B cell (primary cell): ENCODE measurements around the gene VWA8. TPM values are rescaled to one million over a fixed set of nuclear protein-coding genes. Genes with fewer than 3 reads are reported as not detected.

Experiments
- ATAC-seq: fragments of 200-7000 bp; cut with Tn5 transposase; one replicate; pipeline ENCODE4 v1.10.0; 2021; ENCODE audit warnings: low read depth, mild to moderate bottlenecking, moderate number of reproducible peaks, moderate library complexity
- CTCF ChIA-PET: fragments of 350-600 bp; sonication (Branson Sonifier 250); formaldehyde crosslinking; loops from one replicate; lab custom pipeline; 2021; ENCODE audit warnings: antibody characterized with exemption, inconsistent platforms; lab: Charles Lee
- POLR2A ChIA-PET: fragments of 350-600 bp; sonication (Branson Sonifier 250); formaldehyde crosslinking; loops from one replicate; lab custom pipeline; 2021; ENCODE audit warnings: antibody characterized with exemption; lab: Charles Lee
- DNase-seq: peaks from one replicate; pipeline ENCODE4 v3.0.0; 2013
- H2AFZ ChIP-seq: 2 replicates; pipeline ENCODE4 v1.6.1; 2012; ENCODE audit warnings: mild to moderate bottlenecking, low read depth, low read length; ENCODE audit not compliant: insufficient read depth, poor library complexity, severe bottlenecking
- H3K27ac ChIP-seq, 2 donors: 1 replicate in 1 of 2; 2 replicates in 1 of 2; pipeline ENCODE4 v1.5.1; 2012 to 2013; ENCODE audit warnings: low read length in 2 of 2, mild to moderate bottlenecking in 2 of 2, moderate library complexity in 1 of 2
- H3K27me3 ChIP-seq, 4 experiments: fragments of 200-600 bp in 1 of 4; sonication (generic) in 1 of 4; replicated peaks in 1 of 4; 1 replicate in 2 of 4; 2 replicates in 2 of 4; pipeline versions ENCODE4 v1.6.1 to v1.7.0; 2013 to 2016; ENCODE audit warnings: low read length in 3 of 4, mild to moderate bottlenecking in 2 of 4, mixed read lengths in 1 of 4, moderate library complexity in 1 of 4; ENCODE audit not compliant: insufficient read depth in 4 of 4, control insufficient read depth in 3 of 4; ENCODE audit errors: control extremely low read depth in 1 of 4
- H3K36me3 ChIP-seq, 2 experiments: replicated peaks in 1 of 2; 1 replicate in 1 of 2; 2 replicates in 1 of 2; pipeline versions ENCODE4 v1.6.1 to v1.7.1; 2013; ENCODE audit warnings: low read length in 1 of 2; ENCODE audit not compliant: insufficient read depth in 2 of 2, control insufficient read depth in 1 of 2; ENCODE audit errors: control extremely low read depth in 1 of 2, extremely low read depth in 1 of 2
- H3K4me1 ChIP-seq, 2 donors: fragments of 200-600 bp in 1 of 2; sonication (generic) in 1 of 2; 1 replicate in 1 of 2; 2 replicates in 1 of 2; pipeline versions ENCODE4 v1.5.1 to v1.6.1; 2013 to 2017; ENCODE audit warnings: low read length in 2 of 2; ENCODE audit not compliant: control insufficient read depth in 2 of 2, insufficient read depth in 2 of 2
- H3K4me2 ChIP-seq: replicated peaks from 2 replicates; pipeline ENCODE3; 2012; ENCODE audit warnings: mild to moderate bottlenecking, low read depth, low read length; ENCODE audit not compliant: poor library complexity, severe bottlenecking
- H3K4me3 ChIP-seq, 5 experiments: fragments of 200-600 bp in 1 of 5; sonication (generic) in 1 of 5; 1 replicate in 3 of 5; 2 replicates in 2 of 5; pipeline versions ENCODE4 v1.5.1 to v1.7.0; 2011 to 2016; ENCODE audit warnings: low read length in 4 of 5, mild to moderate bottlenecking in 4 of 5, low read depth in 2 of 5, control low read depth in 1 of 5, moderate library complexity in 1 of 5; ENCODE audit not compliant: insufficient read depth in 1 of 5; ENCODE audit errors: control extremely low read depth in 1 of 5, extremely low read depth in 1 of 5
- H3K79me2 ChIP-seq: fragments of 200-600 bp; sonication (generic); one replicate; pipeline ENCODE4 v1.6.0; 2016; ENCODE audit warnings: low read length; ENCODE audit not compliant: control insufficient read depth, insufficient read depth
- H3K9ac ChIP-seq: fragments of 200-600 bp; sonication (generic); 2 replicates; pipeline ENCODE4 v1.6.1; 2017; ENCODE audit warnings: mild to moderate bottlenecking, low read length, moderate library complexity
- H3K9me3 ChIP-seq, 3 donors: one replicate each; pipeline versions ENCODE4 v1.6.1 to v1.7.1; 2013; ENCODE audit warnings: low read length in 2 of 3; ENCODE audit not compliant: control insufficient read depth in 2 of 3, insufficient read depth in 1 of 3; ENCODE audit errors: control extremely low read depth in 1 of 3
- H4K20me1 ChIP-seq: 2 replicates; pipeline ENCODE4 v1.6.0; 2012; ENCODE audit warnings: mild to moderate bottlenecking, low read length; ENCODE audit not compliant: insufficient read depth, control insufficient read depth, poor library complexity, severe bottlenecking
- H3K27ac Mint-ChIP-seq: one replicate; pipeline ENCODE4 v1.8.0; 2021; ENCODE audit warnings: mixed read lengths
- H3K27me3 Mint-ChIP-seq: one replicate; pipeline ENCODE4 v1.8.0; 2021; ENCODE audit warnings: mixed read lengths
- H3K4me1 Mint-ChIP-seq: one replicate; pipeline ENCODE4 v1.8.0; 2021; ENCODE audit warnings: mixed read lengths
- H3K4me3 Mint-ChIP-seq: one replicate; pipeline ENCODE4 v1.8.0; 2021; ENCODE audit warnings: mixed read lengths
- H3K9me3 Mint-ChIP-seq: one replicate; pipeline ENCODE4 v1.8.0; 2022; ENCODE audit warnings: mixed read lengths; ENCODE audit not compliant: insufficient read depth
- CTCF ChIP-seq: fragments of 200-600 bp; IDR thresholded peaks from one replicate; pipeline ENCODE4 v1.8.0; 2022; ENCODE audit warnings: antibody characterized with exemption, mild to moderate bottlenecking
- EZH2 ChIP-seq: IDR thresholded peaks from 2 replicates; pipeline ENCODE4 v1.6.1; 2012; ENCODE audit warnings: borderline replicate concordance, low read depth, mild to moderate bottlenecking, moderate library complexity, low read length; ENCODE audit not compliant: insufficient read depth, poor library complexity, severe bottlenecking
- WGBS: methylation state at CpG from one replicate; pipeline ENCODE4 v1.1.5; 2013; ENCODE audit warnings: missing lambda C conversion rate; ENCODE audit not compliant: insufficient coverage; 5-methylcytosine and 5-hydroxymethylcytosine counted together
- intact Hi-C: fragments of 100-400 bp; cut with micrococcal nuclease; formaldehyde crosslinking; loops from one replicate; pipeline ENCODE4 v1.10.0; 2022
- polyA plus RNA-seq: library from polyadenylated mRNA; depleted of rRNA; stranded (reverse); fragments of >200 nt; gene quantifications from 2 replicates; pipeline ENCODE4 v1.2.3, GENCODE V29; 2012
- total RNA-seq, 2 donors: library from RNA; stranded (reverse); fragments of 120-200 nt in 1 of 2; gene quantifications; 1 replicate in 1 of 2; 2 replicates in 1 of 2; pipeline versions ENCODE4 v1.2.3 to v1.2.4, GENCODE V29; 2013 to 2022

VWA8 gene
- total and polyA plus RNA-seq, 2 donors (not counting 1 experiment from before 2014, with no cell fraction given), result 6.0 to 19.7 TPM

- intact Hi-C loops, result no loop called here
- H3K4me1 Mint-ChIP-seq, result no peaks in the 10 kb centered on the region
- no peaks in the 10 kb centered on the region for H3K27me3 Mint-ChIP-seq
- no peak for DNase-seq
- Histone ChIP-seq H3K4me2 (no peak overlapping the region), H3K27me3 (no peaks in the 10 kb centered on the region), H3K36me3 (peaks cover 2 to 6% of the 10 kb centered on the region in 2 experiments), H3K4me1 (no peaks in the 10 kb centered on the region), H3K9me3 (no peaks in the 10 kb centered on the region), H3K9ac (no peak overlapping the region), H3K79me2 (no peaks in the 10 kb centered on the region), H3K27ac (no peak overlapping the region), H3K4me3 (no peak overlapping the region), H2AFZ (no peak overlapping the region), H4K20me1 (no peaks in the 10 kb centered on the region)
- no peak overlapping the region for H3K4me3 Mint-ChIP-seq
- no peak overlapping the region for H3K27ac Mint-ChIP-seq
- ChIA-PET POLR2A (no interaction called here), CTCF (no interaction called here)
- WGBS, result 100% methylated on average over 3 of the region's 7 CpGs
- no peak for TF ChIP-seq EZH2
- TF ChIP-seq CTCF, result no peak
- no peak for ATAC-seq
- H3K9me3 Mint-ChIP-seq, result no peaks in the 10 kb centered on the region
Measured at GRCh38 chr13:41614671-41615527, 346.0 kb downstream of the VWA8 start.

GRCh38 chr13:41613984-41614661 is 346.8 kb downstream of the VWA8 start:
- POLR2A ChIA-PET, result no interaction called here
- WGBS, result 95% methylated on average over 10 of the region's 12 CpGs

More at GRCh38 chr13:41613984-41614661, 346.8 kb downstream of the VWA8 start:
- intact Hi-C loops, result no loop called here
- H3K4me3 ChIP-seq, result no peak overlapping the region
- H3K9ac ChIP-seq, result no peak overlapping the region
- no peaks in the 10 kb centered on the region for H3K4me1 ChIP-seq
- no peak overlapping the region for H3K4me2 ChIP-seq
- H3K4me3 Mint-ChIP-seq, result no peak overlapping the region
- CTCF ChIA-PET, result no interaction called here
- H4K20me1 ChIP-seq, result no peaks in the 10 kb centered on the region
- H3K27me3 ChIP-seq, result no peaks in the 10 kb centered on the region
- no peaks in the 10 kb centered on the region for H3K4me1 Mint-ChIP-seq
- no peak overlapping the region for H2AFZ ChIP-seq
- no peaks in the 10 kb centered on the region for H3K27me3 Mint-ChIP-seq
- H3K9me3 Mint-ChIP-seq, result no peaks in the 10 kb centered on the region
- DNase-seq, result no peak
- H3K36me3 ChIP-seq, result peaks cover 2 to 11% of the 10 kb centered on the region in 2 experiments
- TF ChIP-seq EZH2 (no peak), CTCF (no peak)
- H3K27ac ChIP-seq, result no peak overlapping the region
- H3K79me2 ChIP-seq, result no peaks in the 10 kb centered on the region
- ATAC-seq, result no peak
- no peak overlapping the region for H3K27ac Mint-ChIP-seq
- no peaks in the 10 kb centered on the region for H3K9me3 ChIP-seq
